A673 (cell line): ENCODE measurements around the gene TRNAU1AP. TPM values are rescaled to one million over a fixed set of nuclear protein-coding genes. Genes with fewer than 3 reads are reported as not detected.

Experiments used
- BruUV-seq: library from RNA; stranded (reverse); fragments of 400-500 nt; replicated peaks from 2 replicates; lab custom pipeline; 2021; lab: Mats Ljungman, UMichigan
- CTCF ChIA-PET: fragments of 300-600 bp; sonication (Branson Sonifier 250); formaldehyde crosslinking; loops from one replicate; lab custom pipeline; 2022; ENCODE audit warnings: antibody characterized with exemption; lab: Charles Lee
- POLR2A ChIA-PET: fragments of 300-600 bp; sonication (Branson Sonifier 250); formaldehyde crosslinking; loops from one replicate; lab custom pipeline; 2022; ENCODE audit warnings: antibody characterized with exemption; ENCODE audit not compliant: low non-redundant PET; lab: Charles Lee
- DNase-seq: peaks from one replicate; pipeline ENCODE4 v3.0.0-alpha.2; 2015; ENCODE audit warnings: low spot score
- H3K27ac ChIP-seq: fragments of 200-600 bp; sonication (generic); 2 replicates; pipeline ENCODE4 v1.5.1; 2016; ENCODE audit warnings: mixed run types, low read depth, mild to moderate bottlenecking, mixed read lengths, antibody characterized with exemption, low read length; ENCODE audit not compliant: poor library complexity, severe bottlenecking
- H3K27me3 ChIP-seq: fragments of 200-600 bp; sonication (generic); replicated peaks from 2 replicates; pipeline ENCODE4 v1.6.1; 2017; ENCODE audit warnings: mixed run types, low read depth, mild to moderate bottlenecking, mixed read lengths, antibody characterized with exemption, low read length; ENCODE audit not compliant: insufficient read depth, poor library complexity
- H3K36me3 ChIP-seq: fragments of 200-600 bp; sonication (generic); 2 replicates; pipeline ENCODE4 v1.6.1; 2016; ENCODE audit warnings: mixed run types, mild to moderate bottlenecking, mixed read lengths, antibody characterized with exemption, low read length; ENCODE audit not compliant: insufficient read depth, poor library complexity, severe bottlenecking
- H3K4me1 ChIP-seq: fragments of 200-600 bp; sonication (generic); 2 replicates; pipeline ENCODE4 v1.6.1; 2017; ENCODE audit warnings: mixed run types, mild to moderate bottlenecking, mixed read lengths, antibody characterized with exemption, low read length; ENCODE audit not compliant: insufficient read depth, poor library complexity, severe bottlenecking
- H3K4me3 ChIP-seq: fragments of 200-600 bp; sonication (generic); 2 replicates; pipeline ENCODE4 v1.5.1; 2016; ENCODE audit warnings: low read depth, mixed run types, mild to moderate bottlenecking, mixed read lengths, low read length; ENCODE audit not compliant: poor library complexity, severe bottlenecking
- H3K9me3 ChIP-seq: fragments of 200-600 bp; sonication (generic); 2 replicates; pipeline ENCODE4 v1.6.1; 2016; ENCODE audit warnings: mixed run types, low read depth, mild to moderate bottlenecking, mixed read lengths, antibody characterized with exemption, low read length; ENCODE audit not compliant: poor library complexity, severe bottlenecking
- CTCF ChIP-seq: fragments of 300-800, 200-600 bp; sonication (generic); conservative IDR thresholded peaks from 2 replicates; pipeline ENCODE4 v1.5.1; 2017; ENCODE audit warnings: low read depth, mild to moderate bottlenecking, antibody characterized with exemption, low read length, moderate library complexity, mixed read lengths
- EZH2 ChIP-seq: fragments of 200-600 bp; sonication (generic); IDR thresholded peaks from 2 replicates; pipeline ENCODE4 v1.6.1; 2017; ENCODE audit warnings: borderline replicate concordance, low read depth, mild to moderate bottlenecking, mixed read lengths, antibody characterized with exemption, low read length; ENCODE audit not compliant: poor library complexity, severe bottlenecking
- intact Hi-C: fragments of 100-400 bp; cut with micrococcal nuclease; formaldehyde crosslinking; loops from one replicate; pipeline ENCODE4 v1.10.0; 2022; ENCODE audit not compliant: unreplicated experiment
- total RNA-seq: library from RNA; stranded (reverse); gene quantifications from 2 replicates; pipeline ENCODE4 v1.2.3, GENCODE V29; 2021

TRNAU1AP gene
- total RNA-seq, 1 experiment from 2014 or later = 33.8 TPM

GRCh38 chr1:28577052-28577678, 24.3 kb downstream of the TRNAU1AP start:
- no peak overlapping the region for H3K27ac ChIP-seq
- intact Hi-C loops = no loop called here
- H3K9me3 ChIP-seq = no peaks in the 10 kb centered on the region
- ChIA-PET CTCF (no interaction called here), POLR2A (interaction anchor here (0.6 kb wide), 1 partner anchor 151 kb away, joined by 3 read pairs; no protein-coding TSS in a partner anchor)
- no TSS peak for BruUV-seq
- H3K4me1 ChIP-seq = peaks cover 13% of the 10 kb centered on the region
- no peaks in the 10 kb centered on the region for H3K27me3 ChIP-seq
- DNase-seq = no peak
- H3K36me3 ChIP-seq = peaks cover 42% of the 10 kb centered on the region
- TF ChIP-seq EZH2 = no peak
- no peak for TF ChIP-seq CTCF
- H3K4me3 ChIP-seq = no peak overlapping the region

GRCh38 chr1:28577738-28578536, 25.1 kb downstream of the TRNAU1AP start:
- no peaks in the 10 kb centered on the region for H3K27me3 ChIP-seq
- CTCF ChIA-PET = no interaction called here
- no peak overlapping the region for H3K4me3 ChIP-seq
- DNase-seq = no peak
- TF ChIP-seq EZH2 (no peak), CTCF (no peak)
- intact Hi-C loops = no loop called here
- no peaks in the 10 kb centered on the region for H3K9me3 ChIP-seq
- POLR2A ChIA-PET = no interaction called here
- no peak overlapping the region for H3K27ac ChIP-seq
- BruUV-seq = no TSS peak
- H3K36me3 ChIP-seq = peaks cover 42% of the 10 kb centered on the region
- H3K4me1 ChIP-seq = peaks cover 13% of the 10 kb centered on the region

GRCh38 chr1:28578696-28579218, 25.9 kb downstream of the TRNAU1AP start:
- no TSS peak for BruUV-seq
- H3K36me3 ChIP-seq = peaks cover 40% of the 10 kb centered on the region
- H3K9me3 ChIP-seq = no peaks in the 10 kb centered on the region
- H3K4me3 ChIP-seq = no peak overlapping the region
- intact Hi-C loops = no loop called here
- peak overlapping the region; percentile 3 for H3K27ac ChIP-seq
- TF ChIP-seq CTCF (no peak), EZH2 (no peak)
- peaks cover 13% of the 10 kb centered on the region for H3K4me1 ChIP-seq
- POLR2A ChIA-PET = interaction anchor here (0.5 kb wide), 1 partner anchor 73 kb away, joined by 3 read pairs; the partner anchor contains the start of gene RCC1
- no peak for DNase-seq
- no peaks in the 10 kb centered on the region for H3K27me3 ChIP-seq
- CTCF ChIA-PET = no interaction called here
